GM18498 (cell line): ENCODE results near the gene THEMIS.
"Not testable (repeated sequence)": the region's sequence is repeated elsewhere in the genome, so short reads cannot be mapped to it uniquely, and the experiment has no call there.

Experiments
- ATAC-seq: cut with Tn5 transposase; IDR thresholded peaks from one replicate; pipeline ENCODE4 v1.9.1; 2021; ENCODE audit warnings: mild to moderate bottlenecking, moderate library complexity; ENCODE audit not compliant: unreplicated experiment

Gene THEMIS

GRCh38 chr6:127918506-127919427, 17.9 kb upstream of the THEMIS start:
- ATAC-seq, result peak; percentile 74

DNA sequence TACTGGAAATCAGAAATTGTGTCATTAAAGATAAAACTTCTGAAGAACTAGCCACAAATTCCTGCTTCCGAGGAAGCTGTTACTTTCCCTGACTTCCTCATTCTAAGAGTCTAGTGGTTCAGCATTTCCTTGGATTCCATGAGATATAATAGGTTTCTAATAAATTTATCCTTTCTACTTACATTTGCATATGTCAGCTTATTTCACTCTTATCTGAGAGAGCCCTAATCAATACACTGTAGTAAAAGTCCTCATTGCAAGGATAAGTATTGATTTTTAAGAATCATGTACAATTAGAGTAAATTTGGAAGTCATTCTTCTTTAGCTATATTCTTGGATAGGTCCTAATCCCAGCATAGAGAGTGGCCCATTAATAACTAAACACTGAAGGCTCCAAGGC, 16.9 kb upstream of the THEMIS start:
- no peak for ATAC-seq

- ATAC-seq, result no peak
Measured at GRCh38 chr6:127914240-127914639, 13.4 kb upstream of the THEMIS start.

GRCh38 chr6:127912914-127913313, 12.1 kb upstream of the THEMIS start:
- ATAC-seq, result no peak

DNA sequence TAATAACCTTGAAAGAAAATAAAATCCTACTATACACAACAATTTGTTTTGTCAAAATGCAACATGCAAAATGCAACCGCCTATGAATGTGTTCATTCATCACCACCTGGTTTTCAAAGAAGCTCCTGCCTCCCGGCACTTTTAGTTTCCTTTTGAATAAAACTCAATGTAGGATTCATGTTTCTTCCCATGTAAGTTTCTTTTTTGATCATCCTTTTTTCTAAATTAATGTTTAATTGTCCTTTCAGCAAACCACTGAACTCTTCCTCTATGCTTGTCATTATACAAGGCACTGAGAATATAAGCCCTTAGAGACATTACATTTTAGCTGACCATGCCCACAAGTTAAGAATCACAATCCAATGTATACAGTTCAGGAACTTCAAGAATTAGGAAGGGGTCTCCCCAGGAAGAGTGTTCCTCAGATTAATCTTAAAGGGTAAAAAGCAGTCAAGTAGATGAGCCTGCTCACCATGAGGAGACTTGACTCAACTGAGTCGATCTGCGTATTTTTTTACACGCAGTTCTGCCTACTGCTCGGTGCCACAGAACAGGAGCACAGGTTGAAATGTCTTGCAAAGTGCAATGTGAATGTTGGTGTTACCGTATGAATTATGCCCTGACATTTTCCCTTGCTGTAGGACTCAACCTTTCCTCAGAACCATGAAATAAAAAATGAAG, 7.2 kb upstream of the THEMIS start:
- peak; percentile 65 for ATAC-seq

DNA sequence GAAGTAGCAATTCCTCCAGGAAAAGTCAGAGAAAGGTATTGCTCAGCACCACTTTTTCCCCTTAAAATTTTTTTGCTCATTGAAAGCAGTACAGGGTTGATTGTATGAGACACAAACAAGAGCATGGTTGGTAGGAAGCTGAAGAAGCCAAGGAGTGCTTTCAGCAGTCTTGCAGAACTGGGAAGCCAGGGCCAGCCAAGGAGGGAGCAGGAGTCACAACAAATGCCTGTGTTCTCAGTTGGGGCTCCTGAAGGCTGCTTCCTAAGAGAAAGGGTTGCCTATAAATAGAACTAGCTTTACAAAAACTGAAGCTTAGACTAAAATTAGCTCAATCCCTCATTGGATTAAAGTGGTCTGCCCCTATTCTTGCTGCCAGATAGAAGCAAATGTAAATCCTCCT, 3.3 kb upstream of the THEMIS start:
- ATAC-seq, result no peak

GRCh38 chr6:127902933-127903332, 2.1 kb upstream of the THEMIS start:
- ATAC-seq, result no peak

- no peak for ATAC-seq
Measured at GRCh38 chr6:127897484-127897883, 3.4 kb downstream of the THEMIS start.

GRCh38 chr6:127894051-127894450, 6.8 kb downstream of the THEMIS start:
- no peak for ATAC-seq

DNA sequence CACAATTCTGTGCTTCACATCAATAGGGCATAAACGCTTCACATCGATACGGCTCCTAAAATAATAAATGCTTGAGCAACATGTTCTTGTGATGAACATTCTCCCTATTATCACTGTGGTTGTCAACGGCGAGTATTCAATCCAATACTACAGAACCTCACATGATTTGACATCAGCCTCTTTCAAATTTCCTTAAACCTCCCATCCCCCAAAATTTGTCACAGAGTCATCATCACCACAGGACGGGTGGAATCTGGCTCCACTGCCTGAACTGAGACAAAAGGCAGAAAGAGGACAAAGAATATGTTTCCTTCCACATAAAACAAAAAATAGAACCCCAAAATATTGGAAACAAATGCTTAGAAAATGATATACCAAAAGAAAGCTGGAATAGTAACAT, 7.3 kb downstream of the THEMIS start:
- no peak for ATAC-seq

- ATAC-seq, result no peak
Measured at GRCh38 chr6:127891731-127892326, 9.0 kb downstream of the THEMIS start.

- no peak for ATAC-seq
Measured at GRCh38 chr6:127886603-127887002, 14.3 kb downstream of the THEMIS start.

DNA sequence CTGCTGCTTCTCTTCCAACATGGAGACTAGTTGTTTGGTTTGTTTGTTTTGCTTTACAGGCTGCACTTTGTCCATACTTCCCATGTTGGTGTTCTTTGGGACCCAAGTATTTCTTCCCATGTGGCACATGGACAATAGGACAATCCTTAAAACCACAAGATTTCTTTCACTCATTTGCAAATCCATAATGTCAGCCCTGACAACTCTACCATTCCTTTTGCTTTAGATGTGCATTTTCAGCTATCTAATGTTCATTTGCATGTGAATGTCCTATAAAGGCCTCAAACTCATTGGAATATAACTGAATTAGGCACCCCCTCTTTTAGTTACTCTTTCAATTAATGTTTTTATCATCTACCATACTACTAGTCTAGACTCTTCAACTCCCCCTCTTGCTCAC, 16.7 kb downstream of the THEMIS start:
- ATAC-seq, result no peak

DNA sequence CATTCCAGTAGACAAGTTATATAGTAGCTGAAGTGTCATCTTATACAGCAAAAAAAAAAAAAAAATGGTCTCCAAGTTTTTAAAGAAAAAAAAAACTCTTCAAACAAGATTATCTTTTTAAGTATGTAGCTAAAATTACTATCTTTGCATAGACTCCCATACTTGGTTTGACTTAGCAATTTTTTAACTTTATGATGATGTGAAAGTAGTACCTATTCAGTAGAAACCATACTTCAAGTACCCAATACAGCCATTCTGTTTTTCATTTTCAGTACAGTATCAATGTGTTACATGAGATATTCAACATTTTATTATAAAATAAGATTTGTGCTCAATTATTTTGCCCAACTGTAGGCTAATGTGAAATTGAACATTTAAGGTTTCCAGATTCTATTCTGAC, 18.9 kb downstream of the THEMIS start:
- not testable (repeated sequence) for ATAC-seq

DNA sequence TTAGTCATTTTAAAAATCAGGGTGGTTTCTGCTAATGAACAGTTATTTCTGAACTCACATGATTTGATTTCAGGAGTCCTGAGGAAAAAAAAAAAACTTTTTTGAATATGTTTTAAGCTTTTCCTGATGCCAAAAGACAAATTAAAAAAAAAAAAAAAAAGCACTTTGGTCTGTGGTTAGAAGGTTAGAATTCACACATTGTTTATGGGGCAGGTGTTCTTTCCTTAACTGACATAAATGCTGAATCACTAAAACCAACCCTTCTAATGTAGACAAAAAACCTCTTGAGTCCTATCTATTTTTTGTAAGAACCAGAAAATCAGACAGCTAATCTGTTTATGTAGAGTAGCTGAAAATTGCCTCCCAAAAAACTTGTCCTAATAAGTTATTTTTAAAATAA, 20.4 kb downstream of the THEMIS start:
- ATAC-seq, result no peak

DNA sequence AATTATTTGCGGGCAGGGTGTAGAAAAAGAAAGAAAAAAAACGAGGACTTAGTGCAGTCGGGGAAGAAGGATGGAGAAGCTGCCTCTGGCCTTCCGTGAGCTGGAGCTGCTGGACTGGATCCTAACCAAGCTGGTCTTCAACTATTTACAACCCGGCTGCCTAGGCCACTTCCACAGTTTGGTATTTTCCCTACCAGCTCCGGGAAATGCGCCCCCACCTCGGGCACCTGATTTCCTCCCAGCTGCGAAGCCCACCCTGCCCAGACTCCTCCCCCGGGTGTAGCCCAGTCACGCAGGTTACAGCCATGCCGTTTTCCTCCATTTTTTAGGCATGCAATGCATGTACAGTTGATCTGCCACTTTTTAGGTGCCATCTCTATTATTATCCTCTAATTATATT, 21.2 kb downstream of the THEMIS start:
- ATAC-seq, result no peak

GRCh38 chr6:127878115-127878514, 22.7 kb downstream of the THEMIS start:
- ATAC-seq, result no peak

GRCh38 chr6:127877231-127877630, 23.6 kb downstream of the THEMIS start:
- no peak for ATAC-seq

DNA sequence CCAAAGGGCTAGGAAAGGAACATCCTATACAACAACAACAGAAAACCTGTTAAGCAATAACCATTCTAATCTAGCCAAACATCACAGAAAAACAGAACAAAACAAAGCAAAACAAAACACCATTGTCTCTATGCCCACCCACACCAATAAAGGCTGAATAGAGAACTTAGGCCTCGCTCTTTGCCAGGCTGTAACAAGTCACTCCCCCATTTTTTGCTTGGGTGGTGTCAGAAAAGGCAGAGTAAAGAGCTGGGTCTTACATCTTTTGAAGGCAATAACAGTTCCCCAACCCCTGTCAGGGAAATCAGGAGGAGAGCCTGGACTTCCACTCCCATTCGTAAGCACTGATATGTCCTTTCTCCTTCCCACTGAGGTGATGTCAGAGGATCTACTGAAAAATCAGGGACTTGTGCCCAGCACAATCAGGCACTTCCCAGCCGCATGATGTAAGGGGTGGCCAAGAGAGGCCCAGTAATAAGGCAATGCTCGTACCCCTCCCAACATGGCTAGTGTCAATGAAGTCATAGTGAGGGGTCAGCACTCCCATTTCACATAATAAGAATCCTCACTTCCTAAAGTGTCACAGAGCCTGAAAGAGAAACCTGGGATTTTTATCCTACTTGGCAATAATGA, 31.0 kb downstream of the THEMIS start:
- ATAC-seq, result no peak

- no peak for ATAC-seq
Measured at GRCh38 chr6:127869183-127869582, 31.7 kb downstream of the THEMIS start.

DNA sequence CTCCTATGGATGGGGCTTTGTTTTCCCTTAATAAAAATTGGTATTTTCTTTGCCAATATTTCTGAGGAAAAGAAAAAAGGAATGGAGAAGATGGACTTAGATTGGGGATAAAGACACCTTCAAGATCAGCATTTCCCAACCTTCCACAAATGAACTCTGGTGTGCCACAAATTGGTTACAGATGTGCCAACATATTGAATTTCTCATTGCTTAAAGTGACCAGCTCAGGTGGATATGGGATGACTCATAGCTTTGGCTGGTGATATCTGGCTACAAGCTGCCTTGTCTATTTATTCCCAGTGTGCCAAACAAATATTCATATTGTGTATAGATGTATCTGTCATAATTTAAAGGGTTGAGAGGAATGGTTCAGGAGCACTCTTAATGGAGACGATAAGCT, 32.5 kb downstream of the THEMIS start:
- no peak for ATAC-seq
